Small intestine (tissue), 16 donors: Measurements from ENCODE around the gene DLX4. TPM values are rescaled to one million over a fixed set of nuclear protein-coding genes. Genes with fewer than 3 reads are reported as not detected.
A peak's percentile ranks its signal among the peaks of the same experiment; 100 is the strongest.

Experiments used
- DNase-seq, 2 donors: peaks; one replicate each; pipeline versions ENCODE4 v3.0.0 to v3.0.0-alpha.2; 2013
- FAIRE-seq: peaks from 2 replicates; lab custom pipeline; 2012; peaks lifted over from hg19 to GRCh38; lab: Jason Lieb, UNC
- H3K27ac ChIP-seq, 3 donors: one replicate each; pipeline ENCODE4 v1.5.1; 2013; ENCODE audit warnings: low read length in 2 of 3, mild to moderate bottlenecking in 2 of 3, control low read depth in 1 of 3, inconsistent platforms in 1 of 3, low read depth in 1 of 3, moderate library complexity in 1 of 3
- H3K27me3 ChIP-seq, 3 donors: one replicate each; pipeline ENCODE4 v1.6.1; 2013; ENCODE audit warnings: low read length in 3 of 3, inconsistent platforms in 1 of 3; ENCODE audit not compliant: control insufficient read depth in 3 of 3, insufficient read depth in 3 of 3
- H3K36me3 ChIP-seq, 3 donors: one replicate each; pipeline ENCODE4 v1.6.1; 2013; ENCODE audit warnings: low read length in 3 of 3, inconsistent platforms in 1 of 3, low read depth in 1 of 3, mild to moderate bottlenecking in 1 of 3, moderate library complexity in 1 of 3; ENCODE audit not compliant: control insufficient read depth in 3 of 3, insufficient read depth in 2 of 3
- H3K4me1 ChIP-seq, 3 donors: one replicate each; pipeline ENCODE4 v1.6.1; 2013; ENCODE audit warnings: low read length in 2 of 3, inconsistent platforms in 1 of 3, low read depth in 1 of 3, mild to moderate bottlenecking in 1 of 3, moderate library complexity in 1 of 3; ENCODE audit not compliant: control insufficient read depth in 3 of 3, insufficient read depth in 2 of 3
- H3K4me3 ChIP-seq, 3 donors: one replicate each; pipeline ENCODE4 v1.5.1; 2013; ENCODE audit warnings: low read length in 3 of 3, control low read depth in 1 of 3, inconsistent platforms in 1 of 3, low read depth in 1 of 3, mild to moderate bottlenecking in 1 of 3, moderate library complexity in 1 of 3
- H3K9me3 ChIP-seq, 2 donors: one replicate each; pipeline ENCODE4 v1.6.1; 2013; ENCODE audit warnings: low read depth in 1 of 2, low read length in 1 of 2; ENCODE audit not compliant: control insufficient read depth in 2 of 2, insufficient read depth in 1 of 2
- WGBS, 3 donors: extraction: QIAGEN DNeasy Blood & Tissue Kit; methylation state at CpG; one replicate each; pipeline ENCODE4 v1.1.7; 2013; 5-methylcytosine and 5-hydroxymethylcytosine counted together
- long read RNA-seq, 10 donors: transcript quantifications; one replicate each; lab custom pipeline, GENCODE V29; 2026
- polyA plus RNA-seq, 4 donors: library from polyadenylated mRNA; stranded (reverse) in 3 of 4; unstranded in 1 of 4; fragments of 200-250 nt in 3 of 4; fragments of 120-200 nt in 1 of 4; gene quantifications; one replicate each; pipeline versions ENCODE4 v1.2.1 to v1.2.3, GENCODE V29; 2013
- donor health status: healthy with polysubstance abuse.
- donor health status: control.
- donor health status: control.
- donor health status: Bipolar disorder and iron deficiency.
- donor health status: healthy.

Gene DLX4, protein sequence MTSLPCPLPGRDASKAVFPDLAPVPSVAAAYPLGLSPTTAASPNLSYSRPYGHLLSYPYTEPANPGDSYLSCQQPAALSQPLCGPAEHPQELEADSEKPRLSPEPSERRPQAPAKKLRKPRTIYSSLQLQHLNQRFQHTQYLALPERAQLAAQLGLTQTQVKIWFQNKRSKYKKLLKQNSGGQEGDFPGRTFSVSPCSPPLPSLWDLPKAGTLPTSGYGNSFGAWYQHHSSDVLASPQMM
- polyA plus RNA-seq: 1 to 10 TPM in 2 of 4 donors, not detected in 2; 1.3 to 4.0 TPM
- long read RNA-seq, donor 1: 0 reads
- long read RNA-seq, donor 2, partial matches to known transcripts: 0 of 2 reads
- long read RNA-seq, donor 2, other reads (novel, unspliced or antisense): 0 of 2 reads
- long read RNA-seq, donor 3, partial matches to known transcripts: 0 of 1 reads
- long read RNA-seq, donor 3, other reads (novel, unspliced or antisense): 0 of 1 reads
- long read RNA-seq, donor 4: 0 reads
- long read RNA-seq, donor 5: 0 reads
- long read RNA-seq, donor 6, partial matches to known transcripts: 0 of 1 reads
- long read RNA-seq, donor 6, other reads (novel, unspliced or antisense): 0 of 1 reads
- long read RNA-seq, donor 7, partial matches to known transcripts: 0 of 1 reads
- long read RNA-seq, donor 7, other reads (novel, unspliced or antisense): 0 of 1 reads
- long read RNA-seq, donor 8, partial matches to known transcripts: 0 of 1 reads
- long read RNA-seq, donor 8, other reads (novel, unspliced or antisense): 0 of 1 reads
- long read RNA-seq, donor 9: 0 reads
- long read RNA-seq, donor 10: 0 reads

GRCh38 chr17:49969134-49969759 lies at the start of gene DLX4:
DLX4 (plus strand) TSS chr17:49969190; CDS start chr17:49969469, 279 bp downstream.
- peaks cover 0 to 6% of the 10 kb centered on the region in 2 donors for H3K9me3 ChIP-seq
- peak within 1 kb of the TSS in 1 of 3 donors; percentile 32 for H3K27ac ChIP-seq
- FAIRE-seq (no peak), DNase-seq (peak in 1 of 2 donors; percentile 23)
- peaks cover 23 to 98% (median 71%) of the 10 kb centered on the region in 3 donors for H3K27me3 ChIP-seq
- 1 to 2% (median 1%) methylated on average over 38 to 45 of the region's 45 CpGs for WGBS, 3 donors
- H3K36me3 ChIP-seq: no peaks in the 10 kb centered on the region
- H3K4me1 ChIP-seq: peaks cover 0 to 30% (median 3%) of the 10 kb centered on the region in 3 donors
- peak within 1 kb of the TSS; percentile 46 to 56 (median 48) for H3K4me3 ChIP-seq

DNA sequence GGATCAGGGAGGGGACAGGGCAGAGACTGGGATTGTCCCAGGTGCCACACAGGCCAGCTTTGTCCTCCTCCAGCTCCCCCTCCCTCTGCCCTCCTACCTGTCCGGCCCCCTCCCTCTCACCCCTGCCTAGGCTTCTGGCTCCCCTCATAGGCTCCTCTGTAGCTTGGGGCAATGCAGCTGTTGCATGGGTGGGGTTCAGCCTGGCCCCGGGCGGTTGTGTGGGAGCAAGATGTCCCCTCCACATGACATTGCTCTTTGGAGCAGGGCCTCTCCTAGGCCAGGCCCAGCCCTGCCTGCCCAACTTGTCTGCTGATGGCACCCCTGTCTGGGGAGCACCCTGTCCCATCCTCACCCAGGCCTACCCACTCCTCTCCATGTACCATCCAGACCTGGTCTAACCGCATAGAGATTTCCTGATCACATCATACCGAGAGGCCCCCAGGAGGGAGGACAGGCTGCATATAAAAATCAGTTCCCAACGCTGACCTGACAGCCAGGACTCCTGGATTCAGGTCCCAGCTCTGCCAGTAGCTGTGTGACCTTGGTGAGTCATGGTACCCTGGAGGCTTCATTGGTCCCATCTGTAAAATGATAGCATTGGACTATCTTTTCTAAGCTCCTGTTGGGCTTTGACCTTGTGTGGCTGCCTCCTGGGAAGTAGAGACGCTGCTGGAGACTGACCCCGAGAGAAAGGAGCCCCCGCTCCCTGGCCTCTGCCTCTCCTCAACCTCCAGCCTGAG lies 48.8 kb upstream of the DLX4 start:
- FAIRE-seq: no peak
- H3K27ac ChIP-seq: no peak overlapping the region
- H3K27me3 ChIP-seq: peaks cover 0 to 20% (median under 1%) of the 10 kb centered on the region in 3 donors
- no peaks in the 10 kb centered on the region for H3K36me3 ChIP-seq
- H3K4me1 ChIP-seq: no peaks in the 10 kb centered on the region
- H3K9me3 ChIP-seq: no peaks in the 10 kb centered on the region
- WGBS, 3 donors: 63 to 78% (median 72%) methylated on average over 9 of the region's 9 CpGs
- no peak for DNase-seq
- H3K4me3 ChIP-seq: no peak overlapping the region

DNA sequence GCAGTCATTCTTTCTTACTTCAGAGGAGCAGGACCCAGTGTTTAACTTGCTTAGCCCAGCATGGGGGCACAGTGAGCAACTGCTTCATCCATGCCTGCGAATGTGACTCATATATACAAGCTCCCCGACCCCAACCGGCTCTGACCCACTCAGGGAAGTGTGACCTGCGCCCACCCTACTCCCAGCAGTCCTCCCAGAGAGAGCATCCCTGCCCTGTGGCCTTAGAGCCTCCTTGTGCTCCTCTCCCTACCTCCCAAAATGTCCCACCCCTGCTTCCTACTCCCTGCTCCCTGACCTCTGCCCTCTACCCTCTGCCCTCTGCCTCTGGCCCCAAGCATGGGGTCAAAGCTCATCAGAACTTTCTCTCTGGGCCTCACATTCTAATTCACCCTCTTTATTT lies 46.9 kb upstream of the DLX4 start:
- H3K27me3 ChIP-seq: peaks cover 0 to 3% (median 0%) of the 10 kb centered on the region in 3 donors
- no peaks in the 10 kb centered on the region for H3K4me1 ChIP-seq
- FAIRE-seq (no peak), DNase-seq (no peak)
- no peak overlapping the region for H3K27ac ChIP-seq
- no peak overlapping the region for H3K4me3 ChIP-seq
- no peaks in the 10 kb centered on the region for H3K9me3 ChIP-seq
- H3K36me3 ChIP-seq: no peaks in the 10 kb centered on the region
- WGBS, 3 donors: 61 to 73% (median 73%) methylated on average over 4 of the region's 4 CpGs

- DNase-seq: no peak
- 63 to 71% (median 64%) methylated on average over 13 to 14 of the region's 14 CpGs for WGBS, 3 donors
- Histone ChIP-seq H3K4me1 (peaks cover 0 to 6% (median 0%) of the 10 kb centered on the region in 3 donors), H3K27ac (no peak overlapping the region), H3K36me3 (no peaks in the 10 kb centered on the region), H3K9me3 (no peaks in the 10 kb centered on the region), H3K27me3 (peaks cover 0 to 3% (median 0%) of the 10 kb centered on the region in 3 donors), H3K4me3 (no peak overlapping the region)
- no peak for FAIRE-seq
Observed at GRCh38 chr17:49924116-49924515, 44.9 kb upstream of the DLX4 start.

DNA sequence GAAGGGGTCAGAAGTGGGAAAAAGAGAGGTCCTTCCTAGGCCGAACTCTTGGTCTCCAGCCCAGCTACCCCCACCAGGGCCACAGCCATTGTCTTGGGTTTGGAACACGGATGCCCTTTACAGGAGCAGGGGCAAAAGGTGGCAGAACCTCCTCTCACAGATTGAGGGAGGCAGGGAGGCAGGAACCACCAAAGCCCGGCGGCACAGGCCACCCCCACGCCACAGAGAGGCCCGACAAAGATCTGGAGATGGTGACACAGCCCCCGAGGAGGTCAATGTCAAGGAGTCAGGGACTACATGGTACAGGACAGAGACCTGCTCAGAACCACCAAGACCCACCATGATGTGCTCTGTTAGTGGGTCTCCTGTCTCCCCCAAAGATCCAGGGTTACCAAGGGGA lies 44.4 kb upstream of the DLX4 start:
- H3K9me3 ChIP-seq: no peaks in the 10 kb centered on the region
- no peak overlapping the region for H3K4me3 ChIP-seq
- H3K36me3 ChIP-seq: no peaks in the 10 kb centered on the region
- peaks cover 0 to 3% (median 3%) of the 10 kb centered on the region in 3 donors for H3K27me3 ChIP-seq
- peaks cover 0 to 10% (median 0%) of the 10 kb centered on the region in 3 donors for H3K4me1 ChIP-seq
- WGBS, 3 donors: 73 to 85% (median 74%) methylated on average over 7 of the region's 7 CpGs
- H3K27ac ChIP-seq: no peak overlapping the region
- no peak for FAIRE-seq
- DNase-seq: no peak

DNA sequence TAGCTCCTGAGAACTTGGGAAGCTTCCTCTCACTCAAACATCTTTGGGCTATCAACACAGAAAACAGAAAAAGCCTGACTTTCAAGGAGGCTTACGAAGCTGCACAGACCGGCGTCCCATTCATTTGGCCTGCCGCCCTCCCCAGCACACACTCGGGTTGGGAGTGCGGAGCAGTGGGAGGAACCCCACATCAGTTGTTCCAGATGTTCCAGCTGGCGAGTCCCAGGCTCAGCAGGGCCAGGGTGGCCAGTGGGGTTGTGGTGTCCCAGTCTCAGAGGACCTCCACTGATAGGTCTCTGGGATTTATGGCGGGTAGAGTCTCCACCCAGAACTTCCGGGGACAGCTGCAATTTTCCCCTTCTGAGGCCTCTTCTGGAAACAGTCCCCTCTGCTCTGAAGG lies 43.1 kb upstream of the DLX4 start:
- WGBS, 3 donors: 67 to 73% (median 68%) methylated on average over 9 of the region's 9 CpGs
- no peak for DNase-seq

GRCh38 chr17:49926886-49927285 lies 42.1 kb upstream of the DLX4 start:
- H3K4me3 ChIP-seq: no peak overlapping the region
- H3K27ac ChIP-seq: no peak overlapping the region
- H3K9me3 ChIP-seq: no peaks in the 10 kb centered on the region
- peaks cover 0 to 20% (median 0%) of the 10 kb centered on the region in 3 donors for H3K4me1 ChIP-seq
- DNase-seq (no peak), FAIRE-seq (no peak)
- H3K36me3 ChIP-seq: no peaks in the 10 kb centered on the region
- H3K27me3 ChIP-seq: peaks cover 0 to 7% (median 3%) of the 10 kb centered on the region in 3 donors
- 60 to 71% (median 68%) methylated on average over 13 of the region's 13 CpGs for WGBS, 3 donors

More for the DNA sequence above, 43.1 kb upstream of the DLX4 start:
- Histone ChIP-seq H3K4me1 (peaks cover 0 to 20% (median 0%) of the 10 kb centered on the region in 3 donors), H3K9me3 (no peaks in the 10 kb centered on the region), H3K4me3 (no peak overlapping the region), H3K36me3 (no peaks in the 10 kb centered on the region), H3K27ac (no peak overlapping the region), H3K27me3 (peaks cover 0 to 5% (median 3%) of the 10 kb centered on the region in 3 donors)
- no peak for FAIRE-seq
